ENCODE measurements around the gene KSR2. TPM values are rescaled to one million over a fixed set of nuclear protein-coding genes. Genes with fewer than 3 reads are reported as not detected.

KSR2 gene
- polyA plus RNA-seq, 3 donors from 2014 or later = not detected

DNA sequence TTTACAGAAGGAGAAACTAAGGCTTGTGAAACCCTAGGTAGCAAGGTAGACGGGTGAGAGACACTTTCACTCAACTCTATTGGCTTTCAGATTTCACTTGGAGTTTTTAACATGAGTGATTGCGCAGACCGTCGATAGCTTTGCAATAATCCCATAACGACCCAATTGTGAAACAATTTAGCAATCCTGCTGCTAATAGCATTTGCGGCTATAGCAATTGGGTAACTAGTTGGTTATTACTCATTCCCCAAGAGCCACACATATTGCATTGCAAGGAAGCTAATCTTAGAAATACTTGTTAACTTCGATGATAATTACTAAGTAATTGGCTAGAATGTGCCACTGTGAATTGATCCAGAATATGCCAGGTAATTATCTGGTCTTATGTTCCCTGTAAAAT is 447.4 kb downstream of the KSR2 start:
- no peak for DNase-seq
- no peaks in the 10 kb centered on the region for H3K4me1 Mint-ChIP-seq
- peaks cover 0 to 2% (median 0%) of the 10 kb centered on the region in 3 donors for H3K27me3 Mint-ChIP-seq (ENCODE audit: low read depth in 3 of 3)
- H3K27ac Mint-ChIP-seq = no peak overlapping the region
- H3K36me3 Mint-ChIP-seq = no peaks in the 10 kb centered on the region
- H3K4me3 Mint-ChIP-seq = no peak overlapping the region
- H3K9me3 Mint-ChIP-seq = no peaks in the 10 kb centered on the region

DNA sequence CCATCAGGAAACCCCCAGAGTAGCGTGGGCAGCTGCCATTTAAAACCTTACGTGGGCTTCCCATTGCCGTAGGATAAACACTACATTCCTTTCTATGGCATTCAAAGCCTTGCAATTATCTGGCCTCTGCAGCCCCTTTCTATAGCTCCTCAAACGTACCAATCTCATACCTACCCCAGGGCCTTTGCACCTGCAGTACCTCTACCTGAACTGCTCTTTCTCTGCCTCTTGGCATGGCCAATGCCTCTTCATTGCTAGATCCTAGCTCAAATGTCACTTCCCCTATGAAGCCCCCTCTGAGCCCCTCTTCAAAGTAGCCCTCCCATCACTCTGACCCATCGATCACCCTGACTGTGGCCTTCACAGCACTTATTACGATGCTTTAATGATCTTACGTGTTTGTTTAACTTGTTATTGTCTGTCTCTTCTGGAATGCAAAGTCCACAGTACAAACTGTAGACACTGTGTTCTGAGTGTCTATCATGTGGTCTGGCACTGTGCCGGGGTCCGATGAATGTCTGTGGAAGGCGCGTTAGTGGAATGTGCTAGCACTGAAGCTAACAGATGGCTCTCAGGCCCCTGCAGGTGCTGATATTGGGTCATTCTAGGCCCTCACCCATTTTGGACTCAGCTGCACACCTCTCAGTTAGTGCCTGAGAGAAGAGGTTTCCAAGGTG is 450.1 kb downstream of the KSR2 start:
- Mint-ChIP-seq H3K27me3 (ENCODE audit: low read depth in 3 of 3) (peaks cover 0 to 2% (median 0%) of the 10 kb centered on the region in 3 donors), H3K9me3 (peaks cover 0 to 5% (median 0%) of the 10 kb centered on the region in 6 donors), H3K4me1 (no peaks in the 10 kb centered on the region), H3K27ac (no peak overlapping the region), H3K4me3 (no peak overlapping the region), H3K36me3 (no peaks in the 10 kb centered on the region)
- no peak for DNase-seq

DNA sequence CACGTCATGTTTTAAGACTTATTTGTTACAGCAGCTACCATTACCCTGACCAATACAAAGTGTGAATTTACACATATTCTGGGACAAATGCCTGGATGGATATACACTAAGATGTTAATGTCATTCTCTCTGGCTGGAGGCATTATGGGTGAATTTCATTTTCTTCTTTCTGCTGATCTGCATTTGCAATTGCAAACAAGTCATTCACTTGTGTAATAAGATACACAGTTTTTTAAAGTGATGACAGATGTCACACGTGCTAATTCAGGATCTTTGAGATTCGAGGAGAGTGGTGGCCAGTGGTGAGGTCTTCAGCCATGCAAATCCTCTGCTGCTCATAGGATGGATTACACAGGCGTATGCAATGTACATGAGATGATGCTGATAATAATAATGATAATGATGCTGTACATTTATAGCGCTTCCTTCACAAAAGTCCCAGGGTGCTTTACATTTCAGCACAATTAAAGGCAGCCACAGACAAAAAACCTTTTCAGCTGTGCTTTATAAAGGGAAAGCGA is 451.5 kb downstream of the KSR2 start:
- H3K9me3 Mint-ChIP-seq = peaks cover 0 to 5% (median 0%) of the 10 kb centered on the region in 6 donors
- H3K27ac Mint-ChIP-seq = no peak overlapping the region
- no peaks in the 10 kb centered on the region for H3K36me3 Mint-ChIP-seq
- no peaks in the 10 kb centered on the region for H3K4me1 Mint-ChIP-seq
- peaks cover 0 to 2% (median 0%) of the 10 kb centered on the region in 3 donors for H3K27me3 Mint-ChIP-seq (ENCODE audit: low read depth in 3 of 3)
- no peak overlapping the region for H3K4me3 Mint-ChIP-seq
- no peak for DNase-seq

DNA sequence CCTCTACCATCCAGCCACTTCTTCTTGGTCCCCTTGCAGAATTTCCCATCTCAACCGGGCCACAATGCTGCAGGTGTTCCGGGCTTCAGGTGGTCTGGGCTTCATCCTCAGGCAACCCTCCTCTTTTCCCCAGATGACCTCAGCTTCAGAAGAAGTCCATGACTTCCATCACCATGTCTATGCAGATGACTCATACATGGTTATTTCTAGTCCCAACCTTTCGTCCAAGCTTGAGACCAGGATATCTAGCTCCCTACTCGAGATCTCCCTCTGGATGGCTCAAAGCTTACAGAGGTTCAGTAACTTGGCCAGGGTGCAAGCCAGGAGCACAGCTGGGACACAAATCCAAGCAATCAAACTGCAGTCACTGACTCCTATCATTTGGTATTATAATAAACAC is 452.8 kb downstream of the KSR2 start:
- Mint-ChIP-seq H3K9me3 (peaks cover 0 to 5% (median 0%) of the 10 kb centered on the region in 6 donors), H3K4me1 (no peaks in the 10 kb centered on the region), H3K27ac (no peak overlapping the region), H3K27me3 (ENCODE audit: low read depth in 3 of 3) (peaks cover 0 to 3% (median 0%) of the 10 kb centered on the region in 3 donors), H3K36me3 (no peaks in the 10 kb centered on the region), H3K4me3 (no peak overlapping the region)
- DNase-seq = no peak

DNA sequence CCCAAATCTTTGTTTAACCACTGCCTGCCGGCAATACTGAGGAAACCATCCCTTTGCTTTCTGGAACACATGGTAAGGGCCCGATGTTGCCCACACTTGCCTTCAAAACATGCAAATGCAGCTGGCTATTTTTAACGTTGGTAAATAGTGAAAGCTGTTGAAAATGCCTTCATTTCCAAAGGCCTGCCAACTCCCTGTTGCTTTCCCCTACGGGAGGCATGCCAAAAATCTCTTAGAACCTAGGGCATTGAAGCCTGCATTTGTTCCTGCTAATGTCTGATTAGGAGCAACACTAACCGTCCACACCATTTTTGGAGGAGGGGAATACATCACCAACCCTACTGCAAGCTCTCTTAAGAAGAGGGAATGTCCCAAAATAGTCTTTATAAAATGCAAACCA is 454.8 kb downstream of the KSR2 start:
- no peak overlapping the region for H3K4me3 Mint-ChIP-seq
- DNase-seq = no peak
- peaks cover 0 to 2% (median 0%) of the 10 kb centered on the region in 3 donors for H3K27me3 Mint-ChIP-seq (ENCODE audit: low read depth in 3 of 3)
- H3K9me3 Mint-ChIP-seq = peaks cover 0 to 5% (median 0%) of the 10 kb centered on the region in 6 donors
- H3K36me3 Mint-ChIP-seq = no peaks in the 10 kb centered on the region
- no peak overlapping the region for H3K27ac Mint-ChIP-seq
- H3K4me1 Mint-ChIP-seq = no peaks in the 10 kb centered on the region

DNA sequence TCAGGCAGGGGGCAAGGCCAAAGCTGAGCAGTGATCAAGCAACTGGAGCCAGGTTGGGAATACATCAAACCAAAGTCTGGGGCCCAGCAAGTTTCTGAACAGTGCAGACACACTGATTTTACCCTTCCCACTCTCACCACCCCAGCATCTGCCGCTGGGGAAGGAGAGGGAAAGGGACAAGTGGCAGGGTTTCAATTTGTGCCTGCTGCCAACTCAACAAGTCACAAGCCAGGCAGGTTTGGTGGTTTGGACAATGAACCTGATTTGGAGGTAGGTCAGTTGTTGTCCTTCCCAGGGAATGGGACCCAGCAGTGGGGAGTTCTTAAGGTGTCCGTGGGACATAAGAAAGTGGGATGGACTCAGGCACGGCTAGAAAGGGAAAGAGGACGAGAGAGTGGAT is 455.4 kb downstream of the KSR2 start:
- peaks cover 0 to 5% (median 0%) of the 10 kb centered on the region in 6 donors for H3K9me3 Mint-ChIP-seq
- H3K27me3 Mint-ChIP-seq (ENCODE audit: low read depth in 3 of 3) = peaks cover 0 to 4% (median under 1%) of the 10 kb centered on the region in 3 donors
- H3K36me3 Mint-ChIP-seq = no peaks in the 10 kb centered on the region
- H3K4me1 Mint-ChIP-seq = no peaks in the 10 kb centered on the region
- no peak overlapping the region for H3K4me3 Mint-ChIP-seq
- H3K27ac Mint-ChIP-seq = no peak overlapping the region
- DNase-seq = no peak

DNA sequence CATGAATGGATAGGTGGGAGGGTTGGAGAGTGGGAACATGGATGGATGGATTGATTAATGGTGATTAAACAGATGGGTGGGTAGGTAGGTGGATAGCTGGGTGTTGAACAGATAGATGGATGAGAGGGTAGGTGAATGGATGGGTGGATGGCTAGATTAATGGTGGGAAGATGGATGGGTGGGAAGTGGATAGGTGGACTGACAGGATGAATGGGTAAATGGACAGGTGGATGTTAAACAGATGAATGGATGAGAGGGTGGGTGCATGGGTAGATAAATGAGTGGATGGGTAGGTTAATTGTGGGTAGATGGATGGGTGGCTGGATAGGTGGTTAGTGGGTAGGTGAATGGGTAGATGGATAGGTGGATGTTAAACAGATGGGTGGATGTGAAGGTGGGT is 460.3 kb downstream of the KSR2 start:
- H3K4me1 Mint-ChIP-seq = no peaks in the 10 kb centered on the region
- peaks cover 2 to 4% (median 3%) of the 10 kb centered on the region in 3 donors for H3K27me3 Mint-ChIP-seq (ENCODE audit: low read depth in 3 of 3)
- no peak overlapping the region for H3K4me3 Mint-ChIP-seq
- no peaks in the 10 kb centered on the region for H3K9me3 Mint-ChIP-seq
- H3K36me3 Mint-ChIP-seq = no peaks in the 10 kb centered on the region
- no peak for DNase-seq
- H3K27ac Mint-ChIP-seq = no peak overlapping the region

DNA sequence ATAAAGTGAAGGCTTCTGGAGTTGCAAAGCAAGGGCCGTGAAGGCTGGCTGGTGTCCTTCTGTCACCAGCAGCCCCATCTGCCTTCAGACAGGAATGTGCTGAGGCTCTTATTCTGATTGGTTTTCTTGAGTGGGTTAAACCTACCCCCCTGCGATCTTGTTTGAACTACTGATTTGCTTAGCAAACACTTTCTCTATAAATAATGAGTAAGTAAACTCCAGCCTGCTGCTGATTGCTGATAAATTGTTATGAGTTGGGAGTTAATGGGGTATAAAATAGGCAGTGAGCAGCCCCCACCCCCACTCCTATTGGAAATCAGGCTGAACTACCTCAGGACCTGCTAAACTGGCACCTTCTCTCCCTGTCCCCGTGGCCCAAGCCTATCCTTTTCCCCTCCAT is 461.2 kb downstream of the KSR2 start:
- Mint-ChIP-seq H3K36me3 (no peaks in the 10 kb centered on the region), H3K27me3 (ENCODE audit: low read depth in 3 of 3) (peaks cover 2 to 4% (median 3%) of the 10 kb centered on the region in 3 donors), H3K4me1 (no peaks in the 10 kb centered on the region), H3K27ac (no peak overlapping the region), H3K4me3 (no peak overlapping the region), H3K9me3 (peaks cover 0 to 2% (median 0%) of the 10 kb centered on the region in 6 donors)
- DNase-seq = no peak

DNA sequence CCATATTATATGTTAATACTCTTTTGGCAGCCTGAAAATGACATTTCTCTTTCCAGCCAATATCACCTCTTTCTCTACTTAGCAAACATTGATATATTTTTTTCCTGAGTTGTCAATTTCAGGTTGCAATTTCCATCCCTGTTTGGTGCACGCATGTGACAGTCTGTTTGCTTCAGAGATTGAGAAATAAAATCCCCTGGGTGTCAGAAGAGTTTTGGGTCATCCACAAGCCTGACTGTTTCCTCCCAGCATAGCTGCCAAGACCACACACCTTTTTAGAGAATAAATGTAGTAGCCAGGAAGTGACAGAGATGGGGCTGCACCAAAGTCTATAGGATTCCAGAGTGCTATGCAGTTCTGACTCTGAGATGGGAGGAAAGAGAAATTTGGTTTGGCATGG is 462.5 kb downstream of the KSR2 start:
- no peak overlapping the region for H3K4me3 Mint-ChIP-seq
- peaks cover 2 to 5% (median 5%) of the 10 kb centered on the region in 3 donors for H3K27me3 Mint-ChIP-seq (ENCODE audit: low read depth in 3 of 3)
- no peak overlapping the region for H3K27ac Mint-ChIP-seq
- no peak for DNase-seq
- H3K9me3 Mint-ChIP-seq = peaks cover 0 to 2% (median 0%) of the 10 kb centered on the region in 6 donors
- no peaks in the 10 kb centered on the region for H3K36me3 Mint-ChIP-seq
- no peaks in the 10 kb centered on the region for H3K4me1 Mint-ChIP-seq

DNA sequence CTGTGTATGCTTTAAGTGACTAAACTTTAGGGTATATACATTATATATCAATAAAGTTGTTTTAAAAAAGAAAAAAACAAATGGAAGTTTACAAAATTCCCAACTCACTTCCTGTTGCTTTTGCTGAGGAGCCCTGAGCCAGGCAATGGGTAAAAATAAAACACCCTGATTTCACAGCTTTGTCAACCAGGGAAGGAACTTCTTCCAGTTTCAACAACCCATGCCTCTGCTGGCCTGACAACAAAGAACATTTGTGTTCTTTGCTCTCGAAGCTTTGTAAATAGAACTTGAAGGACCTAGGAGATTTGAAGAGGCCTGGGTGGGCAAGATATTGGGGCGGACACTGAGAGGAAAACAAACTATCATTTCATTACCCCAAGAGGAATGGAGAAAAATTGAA is 466.2 kb downstream of the KSR2 start:
- DNase-seq = no peak
- Mint-ChIP-seq H3K9me3 (peaks cover 0 to 2% (median 0%) of the 10 kb centered on the region in 6 donors), H3K4me1 (no peaks in the 10 kb centered on the region), H3K27me3 (ENCODE audit: low read depth in 3 of 3) (peaks cover 2 to 4% (median 2%) of the 10 kb centered on the region in 3 donors), H3K27ac (no peak overlapping the region), H3K4me3 (no peak overlapping the region), H3K36me3 (no peaks in the 10 kb centered on the region)

DNA sequence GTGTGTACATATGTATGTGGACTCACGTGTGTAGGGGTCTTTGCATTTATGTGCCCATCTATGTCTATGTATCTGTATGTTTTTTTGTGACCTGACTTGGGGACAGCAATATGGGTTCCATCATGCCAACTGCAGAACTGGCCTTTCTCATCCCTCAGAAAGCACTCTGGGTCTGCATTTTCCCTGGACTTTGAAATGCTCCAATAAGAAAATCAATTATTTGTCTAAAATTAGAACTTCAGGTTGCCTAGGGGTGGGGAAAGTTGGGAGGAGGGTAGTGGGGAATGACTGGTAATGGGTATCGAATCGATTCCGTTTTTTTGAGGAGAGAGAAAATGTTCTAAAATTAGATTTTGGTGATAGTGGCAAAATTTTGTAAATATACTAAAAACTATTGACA is 466.6 kb downstream of the KSR2 start:
- Mint-ChIP-seq H3K4me3 (no peak overlapping the region), H3K4me1 (no peaks in the 10 kb centered on the region), H3K9me3 (peaks cover 0 to 2% (median 0%) of the 10 kb centered on the region in 6 donors), H3K27me3 (ENCODE audit: low read depth in 3 of 3) (peaks cover 2 to 4% (median 2%) of the 10 kb centered on the region in 3 donors), H3K36me3 (no peaks in the 10 kb centered on the region), H3K27ac (no peak overlapping the region)
- no peak for DNase-seq

DNA sequence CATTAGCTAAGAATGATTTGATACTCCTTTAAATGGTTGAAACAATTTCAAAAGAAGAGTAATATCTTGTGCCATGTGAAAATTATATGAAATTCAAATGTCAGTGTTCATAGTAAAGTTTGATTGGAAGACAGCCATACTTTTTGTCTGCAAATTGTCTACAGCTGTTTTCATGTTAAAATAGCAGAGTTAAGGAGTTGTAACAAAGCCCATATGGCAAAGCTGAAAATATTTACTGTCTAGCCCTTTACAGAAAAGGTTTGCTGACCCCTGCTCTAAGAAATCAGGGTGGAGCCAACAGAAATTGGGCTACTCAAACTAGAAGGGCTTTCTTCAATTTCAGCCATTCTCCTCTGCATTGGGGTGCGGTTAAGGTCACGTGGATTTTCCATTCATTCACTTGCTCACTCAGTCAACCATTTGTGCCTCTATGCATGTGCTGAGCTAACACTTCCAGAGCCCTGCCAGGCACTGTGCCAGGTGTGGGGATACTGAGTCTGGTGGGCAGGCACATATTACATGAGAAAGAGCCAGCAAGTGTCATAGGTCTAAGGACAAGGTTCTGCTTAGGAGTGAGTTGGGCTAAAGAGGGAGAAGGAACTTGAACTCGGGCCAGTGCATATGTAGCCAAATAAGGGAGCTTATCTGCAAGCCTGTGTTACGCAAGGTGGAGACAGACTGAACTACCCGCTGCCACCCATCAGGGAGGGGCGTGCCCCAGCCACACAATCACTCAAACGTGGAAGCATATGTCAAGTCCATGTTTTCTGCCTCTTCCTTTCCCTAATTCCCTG is 467.5 kb downstream of the KSR2 start:
- peaks cover 0 to 2% (median 0%) of the 10 kb centered on the region in 6 donors for H3K9me3 Mint-ChIP-seq
- H3K4me1 Mint-ChIP-seq = no peaks in the 10 kb centered on the region
- H3K27me3 Mint-ChIP-seq (ENCODE audit: low read depth in 3 of 3) = peaks cover 2 to 4% (median 2%) of the 10 kb centered on the region in 3 donors
- H3K36me3 Mint-ChIP-seq = no peaks in the 10 kb centered on the region
- DNase-seq = no peak
- H3K27ac Mint-ChIP-seq = no peak overlapping the region
- H3K4me3 Mint-ChIP-seq = no peak overlapping the region

DNA sequence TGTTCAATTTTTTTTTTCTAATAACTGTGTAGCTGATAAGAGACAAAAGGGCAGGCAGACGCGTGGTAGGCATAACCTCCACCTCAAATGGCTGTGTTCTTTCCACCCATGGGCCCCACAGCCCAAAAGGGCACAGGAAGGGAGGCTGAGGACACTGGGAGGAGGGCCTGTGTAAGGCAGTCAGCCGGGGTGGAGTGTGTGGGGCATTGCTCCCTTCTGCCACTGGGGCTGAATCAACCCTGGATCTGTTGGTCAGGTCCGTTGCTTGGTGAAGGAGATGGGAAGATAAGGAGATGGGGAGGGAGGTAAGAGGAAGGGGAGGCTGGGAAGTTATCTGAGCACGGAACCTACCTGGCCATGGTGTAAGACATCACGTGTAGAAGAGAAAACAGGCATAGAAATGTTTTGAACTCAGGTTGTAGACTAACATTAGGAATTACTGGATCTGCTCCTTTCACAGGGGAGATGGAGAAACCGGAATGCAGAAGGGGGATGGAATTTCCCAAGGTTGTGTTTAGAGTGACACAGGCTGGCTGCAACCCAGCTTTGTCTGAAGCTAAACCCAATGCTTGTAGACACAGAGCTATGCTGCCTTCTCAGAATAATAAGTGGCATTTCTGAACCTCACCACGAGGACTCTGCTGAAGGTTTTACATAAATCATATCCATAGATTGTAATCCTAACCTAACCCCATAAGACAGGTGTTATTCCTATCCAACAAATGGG is 468.9 kb downstream of the KSR2 start:
- Mint-ChIP-seq H3K4me1 (no peaks in the 10 kb centered on the region), H3K27me3 (ENCODE audit: low read depth in 3 of 3) (peaks cover 2 to 4% (median 2%) of the 10 kb centered on the region in 3 donors), H3K4me3 (no peak overlapping the region), H3K27ac (no peak overlapping the region), H3K9me3 (peaks cover 0 to 2% (median 0%) of the 10 kb centered on the region in 6 donors), H3K36me3 (no peaks in the 10 kb centered on the region)
- DNase-seq = no peak

DNA sequence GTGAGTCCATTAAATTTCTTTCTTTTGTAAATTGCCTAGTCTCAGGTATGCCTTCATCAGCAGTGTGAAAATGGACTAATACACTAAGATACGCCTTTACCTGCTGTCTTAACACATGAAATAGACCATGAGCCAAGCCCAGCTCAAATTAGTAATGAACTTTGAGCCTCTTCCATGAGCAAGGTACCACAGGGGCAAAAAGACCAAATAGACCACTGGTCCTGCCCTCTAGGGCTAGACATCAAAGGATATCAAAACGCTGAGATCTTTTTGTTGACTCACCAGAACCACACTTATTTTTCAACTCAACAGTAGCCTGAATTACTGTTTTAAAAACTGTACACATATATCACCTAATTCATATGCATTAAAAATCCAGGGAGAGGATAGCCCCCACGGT is 469.9 kb downstream of the KSR2 start:
- H3K4me3 Mint-ChIP-seq = no peak overlapping the region
- peaks cover 0 to 2% (median 0%) of the 10 kb centered on the region in 6 donors for H3K9me3 Mint-ChIP-seq
- no peaks in the 10 kb centered on the region for H3K4me1 Mint-ChIP-seq
- DNase-seq = no peak
- H3K36me3 Mint-ChIP-seq = no peaks in the 10 kb centered on the region
- peaks cover 2 to 4% (median 2%) of the 10 kb centered on the region in 3 donors for H3K27me3 Mint-ChIP-seq (ENCODE audit: low read depth in 3 of 3)
- no peak overlapping the region for H3K27ac Mint-ChIP-seq

Data from immature natural killer cell (primary cell).